Fibroblast of the conjunctiva (primary cell): ENCODE data around the gene IFI16.
"Not testable (repeated sequence)": the region's sequence is repeated elsewhere in the genome, so short reads cannot be mapped to it uniquely, and the experiment has no call there.

Experiments
- DNase-seq: peaks from one replicate; pipeline ENCODE4 v3.0.0-alpha.2; 2010; ENCODE audit warnings: low read depth

The IFI16 gene

GRCh38 chr1:159009704-159010361 lies at the start of gene IFI16:
Gene IFI16, plus strand, starts transcription at chr1:159009907. Its CDS starts 4,774 bp downstream, at chr1:159014681.
- peak; percentile 92 for DNase-seq

GRCh38 chr1:158961178-158961577 lies 48.5 kb upstream of the IFI16 start:
- no peak for DNase-seq

- DNase-seq: no peak
Measured at GRCh38 chr1:158962983-158963382, 46.7 kb upstream of the IFI16 start.

GRCh38 chr1:158969166-158969565 lies 40.5 kb upstream of the IFI16 start:
- DNase-seq: no peak

GRCh38 chr1:158969855-158970254 lies 39.9 kb upstream of the IFI16 start:
- DNase-seq: no peak

- DNase-seq: no peak
Measured at GRCh38 chr1:158972841-158973240, 36.9 kb upstream of the IFI16 start.

GRCh38 chr1:158976219-158976618 lies 33.5 kb upstream of the IFI16 start:
- no peak for DNase-seq

- no peak for DNase-seq
Measured at GRCh38 chr1:158978730-158979129, 31.0 kb upstream of the IFI16 start.

GRCh38 chr1:158979229-158979628 lies 30.5 kb upstream of the IFI16 start:
- no peak for DNase-seq

GRCh38 chr1:158983235-158983634 lies 26.5 kb upstream of the IFI16 start:
- no peak for DNase-seq

- no peak for DNase-seq
Measured at GRCh38 chr1:158984386-158984785, 25.3 kb upstream of the IFI16 start.

- no peak for DNase-seq
Measured at GRCh38 chr1:158989424-158989823, 20.3 kb upstream of the IFI16 start.

GRCh38 chr1:158992787-158993312 lies 16.9 kb upstream of the IFI16 start:
- DNase-seq: no peak

- no peak for DNase-seq
Measured at GRCh38 chr1:158996998-158997397, 12.7 kb upstream of the IFI16 start.

- DNase-seq: no peak
Measured at GRCh38 chr1:158998037-158998780, 11.5 kb upstream of the IFI16 start.

- DNase-seq: peak; percentile 33
Measured at GRCh38 chr1:158998781-158999161, 10.9 kb upstream of the IFI16 start.

GRCh38 chr1:158999316-159000069 lies 10.2 kb upstream of the IFI16 start:
- DNase-seq: peak; percentile 94

- DNase-seq: no peak
Measured at GRCh38 chr1:159000070-159000409, 9.7 kb upstream of the IFI16 start.

GRCh38 chr1:159000625-159001024 lies 9.1 kb upstream of the IFI16 start:
- DNase-seq: peak; percentile 90

GRCh38 chr1:159005161-159005560 lies 4.5 kb upstream of the IFI16 start:
- DNase-seq: no peak

GRCh38 chr1:159005676-159006075 lies 4.0 kb upstream of the IFI16 start:
- no peak for DNase-seq

GRCh38 chr1:159006210-159006807 lies 3.4 kb upstream of the IFI16 start:
- DNase-seq: not testable (repeated sequence)
